GM21723 (cell line): Measurements from ENCODE around the gene NLGN4X.

Experiments
- ATAC-seq: cut with Tn5 transposase; IDR thresholded peaks from one replicate; pipeline ENCODE4 v1.9.1; 2021; ENCODE audit warnings: mild to moderate bottlenecking, moderate library complexity; ENCODE audit not compliant: unreplicated experiment

The NLGN4X gene

GRCh38 chrX:5876984-5877596 is 351.6 kb downstream of the NLGN4X start:
- ATAC-seq, result no peak

GRCh38 chrX:5870238-5870637 is 358.4 kb downstream of the NLGN4X start:
- ATAC-seq, result no peak

- no peak for ATAC-seq
Observed at GRCh38 chrX:5869786-5870185, 358.9 kb downstream of the NLGN4X start.

GRCh38 chrX:5867778-5868177 is 360.9 kb downstream of the NLGN4X start:
- no peak for ATAC-seq

GRCh38 chrX:5857232-5857631 is 371.4 kb downstream of the NLGN4X start:
- ATAC-seq, result no peak

- no peak for ATAC-seq
Observed at GRCh38 chrX:5852941-5853340, 375.7 kb downstream of the NLGN4X start.

- ATAC-seq, result no peak
Observed at GRCh38 chrX:5842601-5843000, 386.1 kb downstream of the NLGN4X start.
